Mesothelial cell of epicardium (in vitro differentiated cells): ENCODE results near the gene MOK. TPM values are rescaled to one million over a fixed set of nuclear protein-coding genes. Genes with fewer than 3 reads are reported as not detected.
"Not testable (repeated sequence)": the region's sequence is repeated elsewhere in the genome, so short reads cannot be mapped to it uniquely, and the experiment has no call there.

Experiments used
- DNase-seq, 2 experiments: peaks; one replicate each; pipeline ENCODE4 v3.0.0; 2021; ENCODE audit warnings: low spot score in 2 of 2; ENCODE audit not compliant: unreplicated experiment in 2 of 2
- H3K27ac Mint-ChIP-seq: 2 replicates; pipeline ENCODE4 v1.8.0; 2021; ENCODE audit warnings: mixed read lengths
- H3K27me3 Mint-ChIP-seq: 2 replicates; pipeline ENCODE4 v1.8.0; 2021; ENCODE audit warnings: low read depth, mixed read lengths
- H3K36me3 Mint-ChIP-seq: 2 replicates; pipeline ENCODE4 v1.8.0; 2021; ENCODE audit warnings: mixed read lengths
- H3K4me1 Mint-ChIP-seq: 2 replicates; pipeline ENCODE4 v1.8.0; 2021; ENCODE audit warnings: mixed read lengths
- H3K4me3 Mint-ChIP-seq: 2 replicates; pipeline ENCODE4 v1.8.0; 2021; ENCODE audit warnings: mild to moderate bottlenecking, moderate library complexity, mixed read lengths
- H3K9me3 Mint-ChIP-seq: 2 replicates; pipeline ENCODE4 v1.8.0; 2021; ENCODE audit warnings: mixed read lengths
- total RNA-seq: library from RNA; stranded (reverse); gene quantifications from 3 replicates; pipeline ENCODE4 v1.2.1, GENCODE V29; 2021
- TF ChIP-seq, protein P1 (sequence below): fragments of 200-600 bp; sonication (generic); IDR thresholded peaks from one replicate; pipeline ENCODE4 v1.5.0; 2021; ENCODE audit warnings: antibody characterized with exemption; ENCODE audit not compliant: unreplicated experiment

MOK gene
- total RNA-seq, 1 donor from 2014 or later = 34.9 TPM

DNA sequence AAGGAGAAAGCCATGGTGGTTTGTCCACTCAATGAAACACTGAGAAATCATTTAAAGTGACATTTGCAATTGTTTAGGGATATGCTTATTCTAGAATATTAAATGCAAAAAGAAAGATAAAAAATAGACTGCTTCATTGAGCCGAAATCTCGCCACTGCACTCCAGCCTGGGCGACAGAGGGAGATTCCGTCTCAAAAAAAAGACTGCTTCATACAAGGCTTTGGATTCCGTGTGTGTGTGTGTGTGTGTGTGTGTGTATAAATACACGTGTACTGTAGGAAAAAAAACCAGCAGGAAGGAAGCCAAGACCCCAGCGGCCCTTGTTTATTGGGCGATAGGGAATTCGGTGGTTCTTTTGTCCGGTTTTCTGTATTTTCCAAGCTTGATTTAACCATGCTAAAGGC is 11.4 kb upstream of the MOK start:
- Mint-ChIP-seq H3K27ac (peak overlapping the region; percentile 99), H3K4me1 (peaks cover 43% of the 10 kb centered on the region), H3K9me3 (no peaks in the 10 kb centered on the region), H3K36me3 (no peaks in the 10 kb centered on the region), H3K4me3 (peak overlapping the region; percentile 94), H3K27me3 (no peaks in the 10 kb centered on the region)
- DNase-seq = peak; percentile 36 to 55
- TF ChIP-seq, protein P1, sequence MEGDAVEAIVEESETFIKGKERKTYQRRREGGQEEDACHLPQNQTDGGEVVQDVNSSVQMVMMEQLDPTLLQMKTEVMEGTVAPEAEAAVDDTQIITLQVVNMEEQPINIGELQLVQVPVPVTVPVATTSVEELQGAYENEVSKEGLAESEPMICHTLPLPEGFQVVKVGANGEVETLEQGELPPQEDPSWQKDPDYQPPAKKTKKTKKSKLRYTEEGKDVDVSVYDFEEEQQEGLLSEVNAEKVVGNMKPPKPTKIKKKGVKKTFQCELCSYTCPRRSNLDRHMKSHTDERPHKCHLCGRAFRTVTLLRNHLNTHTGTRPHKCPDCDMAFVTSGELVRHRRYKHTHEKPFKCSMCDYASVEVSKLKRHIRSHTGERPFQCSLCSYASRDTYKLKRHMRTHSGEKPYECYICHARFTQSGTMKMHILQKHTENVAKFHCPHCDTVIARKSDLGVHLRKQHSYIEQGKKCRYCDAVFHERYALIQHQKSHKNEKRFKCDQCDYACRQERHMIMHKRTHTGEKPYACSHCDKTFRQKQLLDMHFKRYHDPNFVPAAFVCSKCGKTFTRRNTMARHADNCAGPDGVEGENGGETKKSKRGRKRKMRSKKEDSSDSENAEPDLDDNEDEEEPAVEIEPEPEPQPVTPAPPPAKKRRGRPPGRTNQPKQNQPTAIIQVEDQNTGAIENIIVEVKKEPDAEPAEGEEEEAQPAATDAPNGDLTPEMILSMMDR = no peak

DNA sequence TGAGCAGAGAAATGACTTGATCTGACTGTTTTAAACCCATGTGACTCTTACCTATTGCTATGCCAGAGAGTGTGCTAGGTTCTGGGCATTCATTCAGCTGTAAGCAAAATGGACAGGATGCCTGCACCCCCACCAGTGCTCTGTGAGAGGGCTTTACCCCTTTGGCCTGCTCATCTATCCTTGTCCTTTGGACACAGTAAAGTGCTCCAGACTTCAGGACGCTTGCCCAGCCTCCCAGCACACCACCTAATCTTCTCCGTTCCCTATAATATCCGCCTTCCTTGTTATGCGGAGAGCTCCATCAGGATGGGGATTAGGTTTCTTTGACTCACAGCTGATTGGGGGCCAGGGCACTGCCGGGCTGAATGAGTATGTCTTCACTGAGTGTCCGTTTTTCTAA is 10.2 kb upstream of the MOK start:
- peak overlapping the region; percentile 79 for H3K4me3 Mint-ChIP-seq
- DNase-seq = no peak

DNA sequence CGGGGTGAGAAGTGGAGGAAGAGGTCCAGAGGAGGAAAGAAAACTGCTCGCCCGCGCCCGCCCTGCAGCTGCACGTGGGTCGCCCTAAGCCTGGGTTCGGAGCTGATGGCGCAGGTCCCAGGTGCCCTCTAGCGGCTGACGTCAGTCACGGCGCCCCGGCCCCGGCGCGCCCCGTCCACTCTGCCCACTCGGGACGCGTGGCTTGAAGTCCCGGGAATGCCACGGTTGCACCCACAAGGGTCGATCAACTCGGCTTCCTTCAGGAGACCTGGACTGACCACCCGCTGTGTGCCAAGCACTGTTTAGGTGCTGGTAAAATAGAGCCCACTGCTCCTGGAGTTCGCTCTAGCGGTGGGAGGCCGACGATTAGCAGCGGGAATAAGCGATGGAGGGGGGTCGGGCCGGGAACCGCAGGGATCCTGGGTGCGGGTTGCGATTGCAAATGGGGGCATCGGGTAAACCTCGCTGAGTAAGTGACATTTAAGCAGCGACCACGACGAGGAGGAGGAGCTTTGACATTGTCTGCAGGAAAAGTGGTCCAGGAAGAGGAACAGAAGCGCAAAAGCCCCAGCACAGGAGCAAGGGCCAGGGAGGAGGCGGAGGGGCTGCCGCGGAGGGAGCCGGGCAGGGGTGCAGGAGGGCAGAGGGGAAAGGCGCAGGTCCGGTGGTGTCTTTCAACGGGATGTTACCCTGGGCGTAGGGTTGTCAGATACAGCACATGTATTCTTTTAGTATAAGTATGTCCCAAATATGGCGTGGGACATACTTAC is 9.5 kb upstream of the MOK start:
- Mint-ChIP-seq H3K4me3 (peak overlapping the region; percentile 79), H3K4me1 (peaks cover 38% of the 10 kb centered on the region), H3K36me3 (no peaks in the 10 kb centered on the region), H3K9me3 (no peaks in the 10 kb centered on the region), H3K27me3 (no peaks in the 10 kb centered on the region), H3K27ac (peak overlapping the region; percentile 65)
- peak; percentile 74 to 88 for DNase-seq
- TF ChIP-seq, protein P1 = peak; percentile 96

More for the DNA sequence above, 10.2 kb upstream of the MOK start:
- H3K4me1 Mint-ChIP-seq = peaks cover 39% of the 10 kb centered on the region
- TF ChIP-seq, protein P1 = no peak
- no peak overlapping the region for H3K27ac Mint-ChIP-seq
- no peaks in the 10 kb centered on the region for H3K36me3 Mint-ChIP-seq
- H3K27me3 Mint-ChIP-seq = no peaks in the 10 kb centered on the region
- H3K9me3 Mint-ChIP-seq = no peaks in the 10 kb centered on the region

DNA sequence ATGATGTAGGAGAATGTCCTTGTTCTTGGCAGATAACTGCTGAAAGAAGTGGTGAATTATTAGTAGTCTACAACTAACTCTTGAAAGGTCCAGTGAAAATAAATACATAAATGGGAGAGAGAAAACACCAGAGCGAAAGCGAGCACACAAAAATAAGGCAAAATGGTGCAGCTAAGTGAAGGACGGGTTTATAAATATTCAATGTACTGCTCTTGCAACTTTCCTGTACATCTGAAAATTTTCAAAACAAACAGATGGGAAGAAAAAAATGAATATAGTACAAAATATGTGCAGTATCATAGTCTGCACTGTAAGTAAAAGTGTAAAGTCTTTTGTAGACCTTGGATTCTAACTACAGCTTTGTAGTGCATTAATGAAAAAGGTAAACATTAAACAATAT is 1.3 kb downstream of the MOK start:
- DNase-seq = no peak
- H3K36me3 Mint-ChIP-seq = peaks cover 3% of the 10 kb centered on the region
- H3K4me3 Mint-ChIP-seq = peak overlapping the region; percentile 97
- peaks cover 2% of the 10 kb centered on the region for H3K27me3 Mint-ChIP-seq
- TF ChIP-seq, protein P1 = no peak
- H3K9me3 Mint-ChIP-seq = no peaks in the 10 kb centered on the region
- peak overlapping the region; percentile 3 for H3K27ac Mint-ChIP-seq
- peaks cover 22% of the 10 kb centered on the region for H3K4me1 Mint-ChIP-seq

DNA sequence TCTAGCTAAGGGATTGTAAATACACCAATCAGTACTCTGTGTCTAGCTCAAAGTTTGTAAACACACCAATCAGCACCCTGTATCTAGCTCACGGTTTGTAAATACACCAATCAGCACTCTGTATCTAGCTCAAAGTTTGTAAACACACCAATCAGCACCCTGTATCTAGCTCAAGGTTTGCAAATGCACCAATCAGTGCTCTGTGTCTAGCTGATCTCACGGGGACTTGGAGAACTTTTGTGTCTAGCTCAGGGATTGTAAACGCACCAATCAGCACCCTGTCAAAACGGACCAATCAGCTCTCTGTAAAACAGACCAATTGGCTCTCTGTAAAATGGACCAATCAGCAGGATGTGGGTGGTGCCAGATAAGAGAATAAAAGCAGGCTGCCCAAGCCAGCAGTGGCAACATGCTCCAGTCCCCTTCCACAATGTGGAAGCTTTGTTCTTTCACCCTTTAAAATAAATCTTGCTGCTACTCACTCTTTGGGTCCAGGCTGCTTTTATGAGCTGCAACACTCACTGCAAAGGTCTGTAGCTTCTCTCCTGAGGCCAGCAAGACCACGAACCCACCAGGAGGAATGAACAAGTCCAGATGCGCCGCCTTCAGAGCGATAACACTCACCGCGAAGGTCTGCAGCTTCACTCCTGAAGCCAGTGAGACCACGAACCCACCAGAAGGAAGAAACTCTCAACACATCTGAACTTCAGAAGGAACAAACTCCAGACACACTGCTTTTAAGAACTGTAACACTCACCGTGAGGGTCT is 6.5 kb downstream of the MOK start:
- not testable (repeated sequence) for H3K36me3 Mint-ChIP-seq, DNase-seq, H3K4me3 Mint-ChIP-seq, H3K27ac Mint-ChIP-seq, H3K27me3 Mint-ChIP-seq, H3K9me3 Mint-ChIP-seq
- H3K4me1 Mint-ChIP-seq = peaks cover 27% of the 10 kb centered on the region

DNA sequence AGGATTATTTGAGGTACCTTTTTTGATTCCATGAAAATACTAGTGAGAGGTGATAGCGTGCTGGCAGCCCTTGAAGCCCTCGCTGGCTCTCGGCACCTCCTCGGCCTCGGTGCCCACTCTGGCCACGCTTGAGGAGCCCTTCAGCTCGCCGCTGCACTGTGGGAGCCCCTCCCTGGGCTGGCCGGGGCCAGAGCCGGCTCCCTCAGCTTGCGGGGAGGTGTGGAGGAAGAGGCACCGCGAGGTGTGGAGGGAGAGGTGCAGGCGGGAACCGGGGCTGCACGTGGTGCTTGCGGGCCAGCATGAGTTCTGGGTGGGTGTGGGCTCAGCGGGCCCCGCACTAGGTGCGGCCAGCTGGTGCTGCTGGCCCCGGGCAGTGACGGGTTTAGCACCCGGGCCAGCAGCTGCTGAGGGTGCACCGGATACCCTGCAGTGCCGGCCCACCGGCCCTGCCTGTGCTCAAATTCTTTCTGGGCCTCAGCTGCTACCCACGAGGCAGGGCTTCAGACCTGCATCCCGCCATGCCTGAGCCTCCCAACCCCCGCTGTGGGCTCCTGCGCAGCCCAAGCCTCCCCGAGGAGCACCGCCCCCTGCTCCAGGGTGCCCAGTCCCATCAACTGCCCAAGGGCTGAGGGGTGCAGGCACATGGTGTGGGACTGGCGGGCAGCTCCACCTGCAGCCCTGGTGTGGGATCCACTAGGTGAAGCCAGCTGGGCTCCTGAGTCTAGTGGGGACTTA is 7.4 kb downstream of the MOK start:
- H3K27me3 Mint-ChIP-seq = no peaks in the 10 kb centered on the region
- no peak for DNase-seq
- peaks cover 26% of the 10 kb centered on the region for H3K4me1 Mint-ChIP-seq
- H3K27ac Mint-ChIP-seq = no peak overlapping the region
- peaks cover 9% of the 10 kb centered on the region for H3K36me3 Mint-ChIP-seq
- TF ChIP-seq, protein P1 = no peak
- no peak overlapping the region for H3K4me3 Mint-ChIP-seq
- no peaks in the 10 kb centered on the region for H3K9me3 Mint-ChIP-seq
